WTC11 (cell line): ENCODE results near the gene ANKRD11. TPM values are rescaled to one million over a fixed set of nuclear protein-coding genes. Genes with fewer than 3 reads are reported as not detected.

Experiments
- ATAC-seq: fragments of 200-7000 bp; cut with Tn5 transposase; 2 replicates; pipeline ENCODE4 v1.10.0; 2021; ENCODE audit warnings: mild to moderate bottlenecking, moderate library complexity
- CTCF ChIA-PET: fragments of 300-600 bp; sonication (Branson Sonifier 250); formaldehyde crosslinking; loops from one replicate; lab custom pipeline; 2021; ENCODE audit warnings: antibody characterized with exemption; lab: Charles Lee
- POLR2A ChIA-PET: fragments of 350-600 bp; sonication (Branson Sonifier 250); formaldehyde crosslinking; loops from one replicate; lab custom pipeline; 2021; ENCODE audit warnings: antibody characterized with exemption; lab: Charles Lee
- DNase-seq: peaks from one replicate; pipeline ENCODE4 v3.0.0; 2021; ENCODE audit warnings: low spot score
- H3K27ac Mint-ChIP-seq: 2 replicates; pipeline ENCODE4 v1.8.0; 2021; ENCODE audit warnings: mixed read lengths
- H3K27me3 Mint-ChIP-seq: 2 replicates; pipeline ENCODE4 v1.8.0; 2021; ENCODE audit warnings: low read depth, mild to moderate bottlenecking, moderate library complexity, mixed read lengths
- H3K36me3 Mint-ChIP-seq: 2 replicates; pipeline ENCODE4 v1.8.0; 2021; ENCODE audit warnings: mixed read lengths
- H3K4me1 Mint-ChIP-seq: 2 replicates; pipeline ENCODE4 v1.8.0; 2022; ENCODE audit warnings: mixed read lengths
- H3K4me3 Mint-ChIP-seq: 2 replicates; pipeline ENCODE4 v1.8.0; 2021; ENCODE audit warnings: mild to moderate bottlenecking, moderate library complexity, mixed read lengths
- H3K9me3 Mint-ChIP-seq: 2 replicates; pipeline ENCODE4 v1.8.0; 2021; ENCODE audit warnings: mixed read lengths
- ATF6 ChIP-seq: sonication (generic); formaldehyde crosslinking; IDR thresholded peaks from 2 replicates; pipeline ENCODE4 v1.8.1; 2023; ENCODE audit warnings: mild to moderate bottlenecking, missing genetic modification reagents
- CREM ChIP-seq: sonication (generic); formaldehyde crosslinking; IDR thresholded peaks from 2 replicates; pipeline ENCODE4 v1.8.1; 2022; ENCODE audit warnings: mild to moderate bottlenecking, missing genetic modification reagents, moderate library complexity
- ELF4 ChIP-seq: sonication (generic); formaldehyde crosslinking; IDR thresholded peaks from 2 replicates; pipeline ENCODE4 v1.8.1; 2022; ENCODE audit warnings: low read depth, mild to moderate bottlenecking, moderate library complexity, missing genetic modification reagents
- EMX1 ChIP-seq: fragments of 250-450 bp; sonication (Bioruptor Pico); IDR thresholded peaks from 2 replicates; pipeline ENCODE4 v1.8.0; 2021; ENCODE audit warnings: mild to moderate bottlenecking
- FOXJ3 ChIP-seq: sonication (generic); formaldehyde crosslinking; IDR thresholded peaks from 2 replicates; pipeline ENCODE4 v1.9.0; 2021; ENCODE audit warnings: missing genetic modification reagents, mild to moderate bottlenecking, borderline replicate concordance
- GABPB1 ChIP-seq: sonication (generic); formaldehyde crosslinking; IDR thresholded peaks from 2 replicates; pipeline ENCODE4 v1.8.1; 2023; ENCODE audit warnings: mild to moderate bottlenecking, missing genetic modification reagents
- GRHL2 ChIP-seq: fragments of 250-450 bp; sonication (Bioruptor Pico); IDR thresholded peaks from 2 replicates; pipeline ENCODE4 v1.8.0; 2022; ENCODE audit warnings: mild to moderate bottlenecking, moderate library complexity; ENCODE audit not compliant: insufficient replicate concordance, severe bottlenecking
- HMGA2 ChIP-seq: fragments of 250-450 bp; sonication (Bioruptor Pico); IDR thresholded peaks from 2 replicates; pipeline ENCODE4 v1.4.0; 2021; ENCODE audit warnings: mild to moderate bottlenecking, moderate library complexity
- KAT7 ChIP-seq: sonication (generic); formaldehyde crosslinking; IDR thresholded peaks from 2 replicates; pipeline ENCODE4 v1.8.1; 2023; ENCODE audit warnings: missing genetic modification reagents, mild to moderate bottlenecking, borderline replicate concordance
- NFATC4 ChIP-seq: fragments of 250-450 bp; sonication (Bioruptor Pico); IDR thresholded peaks from 2 replicates; pipeline ENCODE4 v1.9.0; 2021; ENCODE audit warnings: mild to moderate bottlenecking
- NFE2L1 ChIP-seq: sonication (generic); formaldehyde crosslinking; IDR thresholded peaks from 2 replicates; pipeline ENCODE4 v1.8.1; 2023; ENCODE audit warnings: missing genetic modification reagents
- OVOL2 ChIP-seq: fragments of 250-450 bp; sonication (Bioruptor Pico); IDR thresholded peaks from 2 replicates; pipeline ENCODE4 v1.9.0; 2021; ENCODE audit warnings: mild to moderate bottlenecking, borderline replicate concordance
- RORB ChIP-seq: fragments of 250-450 bp; sonication (Bioruptor Pico); IDR thresholded peaks from 2 replicates; pipeline ENCODE4 v1.9.0; 2021; ENCODE audit warnings: mild to moderate bottlenecking
- TEAD4 ChIP-seq: sonication (generic); formaldehyde crosslinking; IDR thresholded peaks from 2 replicates; pipeline ENCODE4 v1.8.0; 2022; ENCODE audit warnings: mild to moderate bottlenecking, missing genetic modification reagents
- USF1 ChIP-seq: sonication (generic); formaldehyde crosslinking; IDR thresholded peaks from 2 replicates; pipeline ENCODE4 v1.8.0; 2022; ENCODE audit warnings: mild to moderate bottlenecking, missing genetic modification reagents
- USF2 ChIP-seq: sonication (generic); formaldehyde crosslinking; IDR thresholded peaks from 2 replicates; pipeline ENCODE4 v1.8.1; 2023; ENCODE audit warnings: mild to moderate bottlenecking, missing genetic modification reagents, moderate library complexity
- ZNF138 ChIP-seq: sonication (generic); formaldehyde crosslinking; conservative IDR thresholded peaks from 2 replicates; pipeline ENCODE4 v1.8.1; 2022; ENCODE audit warnings: mild to moderate bottlenecking, moderate library complexity, missing genetic modification reagents
- ZNF219 ChIP-seq: sonication (generic); formaldehyde crosslinking; IDR thresholded peaks from 2 replicates; pipeline ENCODE4 v1.8.0; 2023; ENCODE audit warnings: missing genetic modification reagents, mild to moderate bottlenecking, borderline replicate concordance
- ZNF232 ChIP-seq: sonication (generic); formaldehyde crosslinking; IDR thresholded peaks from 2 replicates; pipeline ENCODE4 v1.8.0; 2022; ENCODE audit warnings: mild to moderate bottlenecking, missing genetic modification reagents
- ZNF416 ChIP-seq: fragments of 250-450 bp; sonication (Bioruptor Pico); IDR thresholded peaks from 2 replicates; pipeline ENCODE4 v1.9.0; 2021; ENCODE audit warnings: mild to moderate bottlenecking, inconsistent platforms
- total RNA-seq: library from RNA; stranded (reverse); gene quantifications from 3 replicates; pipeline ENCODE4 v1.2.3, GENCODE V29; 2021
- TF ChIP-seq, protein P1 (sequence below): fragments of 250-450 bp; sonication (Bioruptor Pico); IDR thresholded peaks from 2 replicates; pipeline ENCODE4 v1.8.0; 2021; ENCODE audit warnings: mild to moderate bottlenecking
- TF ChIP-seq, protein P2 (sequence below): sonication (generic); formaldehyde crosslinking; IDR thresholded peaks from 2 replicates; pipeline ENCODE4 v1.8.1; 2022; ENCODE audit warnings: missing genetic modification reagents, borderline replicate concordance
- TF ChIP-seq, protein P3 (sequence below): fragments of 200-600 bp; IDR thresholded peaks from 2 replicates; pipeline ENCODE4 v1.8.0; 2022; ENCODE audit warnings: antibody characterized with exemption
- TF ChIP-seq, protein P4 (sequence below): sonication (generic); formaldehyde crosslinking; IDR thresholded peaks from 2 replicates; pipeline ENCODE4 v1.8.0; 2022; ENCODE audit warnings: mild to moderate bottlenecking, missing genetic modification reagents

The ANKRD11 gene
- total RNA-seq, 1 experiment from 2014 or later, result 184 TPM

DNA sequence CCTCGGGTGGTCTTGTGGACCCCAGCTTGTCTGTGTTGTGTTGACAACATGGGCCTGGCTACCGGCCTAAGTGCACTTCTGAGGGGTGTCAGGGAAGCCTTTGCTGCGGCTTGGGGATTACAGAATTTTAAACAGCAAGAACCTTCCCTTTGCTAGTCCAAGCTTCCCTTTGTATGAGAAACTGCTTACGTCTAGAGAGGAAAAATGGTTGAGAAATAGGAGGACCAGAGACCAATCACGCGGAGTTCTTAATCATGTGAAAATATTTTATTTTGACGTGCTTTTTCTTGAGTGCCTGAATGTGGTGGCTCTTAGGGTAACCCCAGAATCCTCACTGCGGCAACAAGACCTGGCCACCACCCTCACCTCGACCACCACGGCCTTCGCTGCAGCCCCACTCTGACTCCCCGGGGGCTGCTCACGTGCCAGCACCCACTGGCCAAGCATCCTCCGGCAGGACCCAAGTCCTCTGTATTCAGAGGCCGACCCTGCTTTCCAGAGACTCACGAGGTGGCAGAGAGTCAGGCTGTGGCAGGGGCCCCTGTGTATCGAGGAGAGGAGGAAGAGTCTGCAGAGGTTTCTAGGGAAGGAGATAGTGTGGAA is 191.6 kb downstream of the ANKRD11 start:
- no peak for ATAC-seq
- ChIA-PET CTCF (interaction anchor here (8.2 kb wide), 1 partner anchor 9 kb away, joined by 89 read pairs; no protein-coding TSS in a partner anchor), POLR2A (no interaction called here)
- H3K27me3 Mint-ChIP-seq, result no peaks in the 10 kb centered on the region
- no peak for DNase-seq
- no peak for TF ChIP-seq GABPB1 (CRISPR knock-in tag)
- TF ChIP-seq, protein P1, sequence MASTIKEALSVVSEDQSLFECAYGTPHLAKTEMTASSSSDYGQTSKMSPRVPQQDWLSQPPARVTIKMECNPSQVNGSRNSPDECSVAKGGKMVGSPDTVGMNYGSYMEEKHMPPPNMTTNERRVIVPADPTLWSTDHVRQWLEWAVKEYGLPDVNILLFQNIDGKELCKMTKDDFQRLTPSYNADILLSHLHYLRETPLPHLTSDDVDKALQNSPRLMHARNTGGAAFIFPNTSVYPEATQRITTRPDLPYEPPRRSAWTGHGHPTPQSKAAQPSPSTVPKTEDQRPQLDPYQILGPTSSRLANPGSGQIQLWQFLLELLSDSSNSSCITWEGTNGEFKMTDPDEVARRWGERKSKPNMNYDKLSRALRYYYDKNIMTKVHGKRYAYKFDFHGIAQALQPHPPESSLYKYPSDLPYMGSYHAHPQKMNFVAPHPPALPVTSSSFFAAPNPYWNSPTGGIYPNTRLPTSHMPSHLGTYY (CRISPR knock-in tag), result no peak
- no peak for TF ChIP-seq KAT7 (CRISPR knock-in tag)
- TF ChIP-seq, protein P2, sequence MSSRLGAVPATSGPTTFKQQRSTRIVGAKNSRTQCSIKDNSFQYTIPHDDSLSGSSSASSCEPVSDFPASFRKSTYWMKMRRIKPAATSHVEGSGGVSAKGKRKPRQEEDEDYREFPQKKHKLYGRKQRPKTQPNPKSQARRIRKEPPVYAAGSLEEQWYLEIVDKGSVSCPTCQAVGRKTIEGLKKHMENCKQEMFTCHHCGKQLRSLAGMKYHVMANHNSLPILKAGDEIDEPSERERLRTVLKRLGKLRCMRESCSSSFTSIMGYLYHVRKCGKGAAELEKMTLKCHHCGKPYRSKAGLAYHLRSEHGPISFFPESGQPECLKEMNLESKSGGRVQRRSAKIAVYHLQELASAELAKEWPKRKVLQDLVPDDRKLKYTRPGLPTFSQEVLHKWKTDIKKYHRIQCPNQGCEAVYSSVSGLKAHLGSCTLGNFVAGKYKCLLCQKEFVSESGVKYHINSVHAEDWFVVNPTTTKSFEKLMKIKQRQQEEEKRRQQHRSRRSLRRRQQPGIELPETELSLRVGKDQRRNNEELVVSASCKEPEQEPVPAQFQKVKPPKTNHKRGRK (CRISPR knock-in tag), result no peak
- no peak for TF ChIP-seq NFATC4 (CRISPR knock-in tag)
- no peak for TF ChIP-seq ZNF219 (CRISPR knock-in tag)
- TF ChIP-seq EMX1 (CRISPR knock-in tag), result no peak
- TF ChIP-seq NFE2L1 (CRISPR knock-in tag), result no peak
- no peak for TF ChIP-seq RORB (CRISPR knock-in tag)
- TF ChIP-seq HMGA2, result no peak
- TF ChIP-seq, protein P3, sequence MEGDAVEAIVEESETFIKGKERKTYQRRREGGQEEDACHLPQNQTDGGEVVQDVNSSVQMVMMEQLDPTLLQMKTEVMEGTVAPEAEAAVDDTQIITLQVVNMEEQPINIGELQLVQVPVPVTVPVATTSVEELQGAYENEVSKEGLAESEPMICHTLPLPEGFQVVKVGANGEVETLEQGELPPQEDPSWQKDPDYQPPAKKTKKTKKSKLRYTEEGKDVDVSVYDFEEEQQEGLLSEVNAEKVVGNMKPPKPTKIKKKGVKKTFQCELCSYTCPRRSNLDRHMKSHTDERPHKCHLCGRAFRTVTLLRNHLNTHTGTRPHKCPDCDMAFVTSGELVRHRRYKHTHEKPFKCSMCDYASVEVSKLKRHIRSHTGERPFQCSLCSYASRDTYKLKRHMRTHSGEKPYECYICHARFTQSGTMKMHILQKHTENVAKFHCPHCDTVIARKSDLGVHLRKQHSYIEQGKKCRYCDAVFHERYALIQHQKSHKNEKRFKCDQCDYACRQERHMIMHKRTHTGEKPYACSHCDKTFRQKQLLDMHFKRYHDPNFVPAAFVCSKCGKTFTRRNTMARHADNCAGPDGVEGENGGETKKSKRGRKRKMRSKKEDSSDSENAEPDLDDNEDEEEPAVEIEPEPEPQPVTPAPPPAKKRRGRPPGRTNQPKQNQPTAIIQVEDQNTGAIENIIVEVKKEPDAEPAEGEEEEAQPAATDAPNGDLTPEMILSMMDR, result no peak
- no peak for TF ChIP-seq GRHL2
- no peak for TF ChIP-seq ZNF232 (CRISPR knock-in tag)
- TF ChIP-seq ATF6 (CRISPR knock-in tag), result no peak
- no peak for TF ChIP-seq ZNF416 (CRISPR knock-in tag)
- H3K36me3 Mint-ChIP-seq, result peaks cover 4% of the 10 kb centered on the region
- H3K4me1 Mint-ChIP-seq, result peaks cover 48% of the 10 kb centered on the region
- H3K27ac Mint-ChIP-seq, result peak overlapping the region; percentile 91
- H3K4me3 Mint-ChIP-seq, result no peak overlapping the region
- H3K9me3 Mint-ChIP-seq, result no peaks in the 10 kb centered on the region

DNA sequence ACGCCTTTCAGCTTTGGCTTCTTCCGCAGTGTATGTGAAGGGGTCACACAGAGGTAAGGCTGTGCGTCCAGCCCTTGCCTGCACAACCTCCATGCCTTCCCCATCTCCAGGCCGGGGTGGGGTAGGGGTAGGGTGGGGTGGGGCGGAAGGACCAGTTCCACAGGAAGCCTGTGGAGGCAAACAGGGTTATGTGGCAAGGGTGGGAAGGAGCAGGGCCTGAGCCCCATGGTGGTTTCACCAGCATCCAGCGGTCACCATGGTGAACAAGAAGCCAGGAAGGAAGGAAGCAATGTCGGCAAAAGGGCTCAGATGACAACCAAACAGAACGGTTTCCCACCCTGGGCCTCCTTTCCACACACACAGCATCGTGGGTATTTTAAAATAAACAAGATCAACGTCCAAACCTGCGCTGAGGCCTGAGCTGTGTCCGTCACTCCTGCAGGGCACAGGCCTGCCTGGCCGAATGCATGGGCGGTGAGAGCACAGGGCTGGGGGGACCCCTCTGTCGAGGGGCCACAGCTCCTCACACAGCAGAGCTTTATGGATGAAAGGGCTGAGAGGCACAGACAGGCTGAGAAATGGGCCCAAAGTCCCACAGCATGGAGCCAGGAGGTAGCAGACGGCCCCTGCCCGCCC is 192.3 kb downstream of the ANKRD11 start:
- ATAC-seq, result no peak
- POLR2A ChIA-PET, result no interaction called here
- Mint-ChIP-seq H3K4me3 (no peak overlapping the region), H3K27ac (peak overlapping the region; percentile 89), H3K9me3 (no peaks in the 10 kb centered on the region), H3K27me3 (no peaks in the 10 kb centered on the region), H3K36me3 (peaks cover 4% of the 10 kb centered on the region; the same call in 1 of the 2 replicates), H3K4me1 (peaks cover 51% of the 10 kb centered on the region)
- CTCF ChIA-PET, result interaction anchor here (0.8 to 8.2 kb wide), 2 partner anchors 10 to 16 kb away, joined by 3 to 89 read pairs; no protein-coding TSS in a partner anchor
- DNase-seq, result no peak
- TF ChIP-seq USF1 (CRISPR knock-in tag), result no peak
- TF ChIP-seq, protein P4, sequence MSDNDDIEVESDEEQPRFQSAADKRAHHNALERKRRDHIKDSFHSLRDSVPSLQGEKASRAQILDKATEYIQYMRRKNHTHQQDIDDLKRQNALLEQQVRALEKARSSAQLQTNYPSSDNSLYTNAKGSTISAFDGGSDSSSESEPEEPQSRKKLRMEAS (CRISPR knock-in tag), result no peak
- no peak for TF ChIP-seq NFATC4 (CRISPR knock-in tag)
- no peak for TF ChIP-seq ZNF138 (CRISPR knock-in tag)
- no peak for TF ChIP-seq FOXJ3 (CRISPR knock-in tag)
- no peak for TF ChIP-seq USF2 (CRISPR knock-in tag)
- TF ChIP-seq OVOL2 (CRISPR knock-in tag), result no peak
- TF ChIP-seq ELF4 (CRISPR knock-in tag), result no peak
- no peak for TF ChIP-seq ZNF416 (CRISPR knock-in tag)
- TF ChIP-seq ZNF232 (CRISPR knock-in tag), result no peak
- TF ChIP-seq RORB (CRISPR knock-in tag), result no peak
- no peak for TF ChIP-seq TEAD4 (CRISPR knock-in tag)
- TF ChIP-seq CREM (CRISPR knock-in tag), result no peak
- TF ChIP-seq, protein P3, result no peak
